Hepatocyte (in vitro differentiated cells): Measurements from ENCODE around the gene ZPLD1. TPM values are rescaled to one million over a fixed set of nuclear protein-coding genes. Genes with fewer than 3 reads are reported as not detected.

Experiments
- DNase-seq: peaks from one replicate; pipeline ENCODE4 v3.0.0-alpha.2; 2016; ENCODE audit warnings: low spot score
- H2AFZ ChIP-seq: fragments of 200-600 bp; sonication (generic); 2 replicates; pipeline ENCODE4 v1.6.0; 2016; ENCODE audit warnings: antibody characterized with exemption, mild to moderate bottlenecking
- H3K27ac ChIP-seq: fragments of 200-600 bp; sonication (generic); 2 replicates; pipeline ENCODE4 v1.5.1; 2016; ENCODE audit warnings: mild to moderate bottlenecking
- H3K27me3 ChIP-seq: fragments of 200-600 bp; sonication (generic); 2 replicates; pipeline ENCODE4 v1.6.1; 2016
- H3K36me3 ChIP-seq: fragments of 200-600 bp; sonication (generic); replicated peaks from 2 replicates; pipeline ENCODE4 v1.5.1; 2016; ENCODE audit warnings: low read depth; ENCODE audit not compliant: insufficient read depth
- H3K4me1 ChIP-seq: fragments of 200-600 bp; sonication (generic); 2 replicates; pipeline ENCODE4 v1.5.1; 2016; ENCODE audit warnings: mild to moderate bottlenecking, moderate library complexity; ENCODE audit not compliant: insufficient read depth
- H3K4me2 ChIP-seq: fragments of 200-600 bp; sonication (generic); 2 replicates; pipeline ENCODE4 v1.6.0; 2016
- H3K4me3 ChIP-seq: fragments of 200-600 bp; sonication (generic); 2 replicates; pipeline ENCODE4 v1.5.1; 2016; ENCODE audit warnings: mild to moderate bottlenecking
- H3K79me2 ChIP-seq: fragments of 200-600 bp; sonication (generic); 2 replicates; pipeline ENCODE4 v1.6.0; 2017; ENCODE audit warnings: mild to moderate bottlenecking
- H3K9me2 ChIP-seq: fragments of 200-600 bp; sonication (generic); replicated peaks from 2 replicates; pipeline ENCODE4 v1.6.0; 2017; ENCODE audit warnings: mild to moderate bottlenecking; ENCODE audit not compliant: insufficient read depth
- H3K9me3 ChIP-seq: fragments of 200-600 bp; sonication (generic); 2 replicates; pipeline ENCODE4 v1.5.1; 2016; ENCODE audit warnings: low read depth, mild to moderate bottlenecking
- H4K20me1 ChIP-seq: fragments of 200-600 bp; sonication (generic); 2 replicates; pipeline ENCODE4 v1.6.0; 2016; ENCODE audit warnings: mild to moderate bottlenecking; ENCODE audit not compliant: insufficient read depth, poor library complexity, severe bottlenecking
- EZH2 ChIP-seq: fragments of 200-600 bp; sonication (generic); IDR thresholded peaks from 2 replicates; pipeline ENCODE4 v1.6.1; 2016; ENCODE audit warnings: antibody characterized with exemption, mild to moderate bottlenecking, borderline replicate concordance
- EZH2phosphoT487 ChIP-seq: fragments of 200-600 bp; sonication (generic); IDR thresholded peaks from one replicate; pipeline ENCODE4 v1.6.1; 2018; ENCODE audit warnings: antibody characterized with exemption, mild to moderate bottlenecking, low read depth, moderate library complexity; ENCODE audit not compliant: unreplicated experiment, severe bottlenecking
- WGBS: methylation state at CpG from one replicate; pipeline ENCODE4 v1.1.6; 2016; ENCODE audit warnings: low lambda C conversion rate; ENCODE audit errors: missing lambda C conversion rate; 5-methylcytosine and 5-hydroxymethylcytosine counted together
- polyA plus RNA-seq: library from polyadenylated mRNA; unstranded; fragments of >200 nt; fragmentation: Nextera tagmentation; extraction: Ambion mirVana; gene quantifications from 2 replicates; pipeline ENCODE4 v1.2.1, GENCODE V29; 2016
- total RNA-seq: library from RNA; depleted of rRNA; stranded (reverse); fragments of >200 nt; gene quantifications from 2 replicates; pipeline ENCODE4 v1.2.3, GENCODE V29; 2014
- TF ChIP-seq, protein P1 (sequence below): fragments of 200-600 bp; sonication (generic); IDR thresholded peaks from 2 replicates; pipeline ENCODE4 v1.5.1; 2016; ENCODE audit warnings: antibody characterized with exemption, mild to moderate bottlenecking; ENCODE audit not compliant: poor library complexity

The ZPLD1 gene
- total and polyA plus RNA-seq, 2 experiments from 2014 or later: 0.30 to 0.40 TPM

DNA sequence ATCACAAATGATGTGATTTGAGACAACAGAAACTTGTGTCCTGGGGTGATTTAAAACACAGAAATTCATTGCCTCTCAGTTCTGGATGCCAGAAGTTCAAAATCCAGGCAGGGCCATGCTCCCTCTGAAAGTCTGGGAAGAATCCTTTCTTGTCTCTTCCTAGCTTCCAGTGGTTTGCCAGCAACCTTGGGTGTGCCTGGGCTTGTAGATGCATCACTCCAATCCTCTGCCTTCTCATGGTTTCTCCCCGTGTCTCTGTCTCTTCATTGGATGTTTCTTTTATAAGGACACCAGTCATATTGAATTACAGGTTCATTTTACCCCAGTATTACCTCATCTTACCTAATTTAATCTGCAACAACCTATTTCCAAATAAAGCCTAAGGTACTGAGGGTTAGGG is 16.7 kb downstream of the ZPLD1 start:
- Histone ChIP-seq H3K27ac (no peak overlapping the region), H3K79me2 (no peaks in the 10 kb centered on the region), H3K4me1 (no peaks in the 10 kb centered on the region), H3K4me3 (no peak overlapping the region), H3K4me2 (no peak overlapping the region), H3K9me2 (no peaks in the 10 kb centered on the region), H4K20me1 (no peaks in the 10 kb centered on the region), H3K27me3 (no peaks in the 10 kb centered on the region), H3K9me3 (no peaks in the 10 kb centered on the region), H3K36me3 (no peaks in the 10 kb centered on the region), H2AFZ (no peak overlapping the region)
- TF ChIP-seq EZH2phosphoT487 (no peak), EZH2 (no peak)
- TF ChIP-seq, protein P1, sequence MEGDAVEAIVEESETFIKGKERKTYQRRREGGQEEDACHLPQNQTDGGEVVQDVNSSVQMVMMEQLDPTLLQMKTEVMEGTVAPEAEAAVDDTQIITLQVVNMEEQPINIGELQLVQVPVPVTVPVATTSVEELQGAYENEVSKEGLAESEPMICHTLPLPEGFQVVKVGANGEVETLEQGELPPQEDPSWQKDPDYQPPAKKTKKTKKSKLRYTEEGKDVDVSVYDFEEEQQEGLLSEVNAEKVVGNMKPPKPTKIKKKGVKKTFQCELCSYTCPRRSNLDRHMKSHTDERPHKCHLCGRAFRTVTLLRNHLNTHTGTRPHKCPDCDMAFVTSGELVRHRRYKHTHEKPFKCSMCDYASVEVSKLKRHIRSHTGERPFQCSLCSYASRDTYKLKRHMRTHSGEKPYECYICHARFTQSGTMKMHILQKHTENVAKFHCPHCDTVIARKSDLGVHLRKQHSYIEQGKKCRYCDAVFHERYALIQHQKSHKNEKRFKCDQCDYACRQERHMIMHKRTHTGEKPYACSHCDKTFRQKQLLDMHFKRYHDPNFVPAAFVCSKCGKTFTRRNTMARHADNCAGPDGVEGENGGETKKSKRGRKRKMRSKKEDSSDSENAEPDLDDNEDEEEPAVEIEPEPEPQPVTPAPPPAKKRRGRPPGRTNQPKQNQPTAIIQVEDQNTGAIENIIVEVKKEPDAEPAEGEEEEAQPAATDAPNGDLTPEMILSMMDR: no peak
- WGBS: 79% methylated on average over 1 of the region's 1 CpG
- DNase-seq: no peak

DNA sequence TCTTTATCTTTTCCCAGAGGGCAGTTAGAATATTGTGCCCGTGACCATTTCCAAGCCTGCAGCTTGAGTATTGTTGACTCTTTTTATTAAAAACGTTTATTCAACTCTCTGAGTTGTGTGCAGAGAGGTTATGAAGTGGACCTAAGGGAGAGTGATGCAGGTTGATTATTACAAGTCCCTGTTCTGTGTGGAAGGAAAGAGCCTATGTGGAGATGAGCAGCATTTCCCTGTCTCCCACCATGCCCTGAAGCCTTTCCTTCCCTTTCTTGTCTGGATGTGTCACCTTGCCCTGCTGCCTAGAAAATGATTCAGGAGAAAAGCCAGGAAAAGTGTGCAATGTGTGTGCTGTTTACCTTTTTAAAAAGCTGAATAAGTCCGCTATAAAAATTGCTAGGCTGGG is 19.4 kb downstream of the ZPLD1 start:
- H3K79me2 ChIP-seq: no peaks in the 10 kb centered on the region
- H3K9me3 ChIP-seq: no peaks in the 10 kb centered on the region
- H3K27me3 ChIP-seq: no peaks in the 10 kb centered on the region
- no peaks in the 10 kb centered on the region for H4K20me1 ChIP-seq
- no peak overlapping the region for H3K4me3 ChIP-seq
- H3K4me2 ChIP-seq: no peak overlapping the region
- no peaks in the 10 kb centered on the region for H3K4me1 ChIP-seq
- H2AFZ ChIP-seq: no peak overlapping the region
- no peak for TF ChIP-seq EZH2
- TF ChIP-seq, protein P1: no peak
- TF ChIP-seq EZH2phosphoT487: no peak
- no peaks in the 10 kb centered on the region for H3K36me3 ChIP-seq
- DNase-seq: no peak
- no peaks in the 10 kb centered on the region for H3K9me2 ChIP-seq
- H3K27ac ChIP-seq: no peak overlapping the region
- 62% methylated on average over 3 of the region's 3 CpGs for WGBS

DNA sequence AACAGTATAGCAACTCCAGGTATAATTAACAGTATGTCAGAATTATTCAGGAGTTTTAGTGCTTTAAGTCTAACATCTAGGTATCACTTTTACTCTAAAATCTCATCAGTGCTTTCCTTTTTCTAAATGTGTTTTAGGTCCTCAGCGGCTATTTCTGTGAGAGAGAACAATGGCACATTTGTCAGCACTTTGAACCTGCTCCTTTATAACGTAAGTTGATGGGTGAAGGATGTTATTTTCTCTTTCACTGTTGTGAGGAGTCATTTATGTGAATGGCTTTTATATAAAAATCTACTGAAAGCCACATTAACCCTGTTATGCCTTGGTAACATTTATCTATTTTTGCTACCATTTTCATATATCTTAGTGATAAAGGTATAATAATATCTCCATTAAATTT is 22.8 kb downstream of the ZPLD1 start:
- H3K27ac ChIP-seq: no peak overlapping the region
- WGBS: 69% methylated on average over 2 of the region's 2 CpGs
- no peak overlapping the region for H3K4me2 ChIP-seq

More for the DNA sequence above, 22.8 kb downstream of the ZPLD1 start:
- Histone ChIP-seq H3K9me3 (no peaks in the 10 kb centered on the region), H2AFZ (no peak overlapping the region), H3K27me3 (no peaks in the 10 kb centered on the region), H4K20me1 (no peaks in the 10 kb centered on the region), H3K4me3 (no peak overlapping the region), H3K79me2 (no peaks in the 10 kb centered on the region), H3K36me3 (no peaks in the 10 kb centered on the region), H3K9me2 (no peaks in the 10 kb centered on the region), H3K4me1 (no peaks in the 10 kb centered on the region)
- DNase-seq: no peak
- TF ChIP-seq EZH2: no peak
- no peak for TF ChIP-seq EZH2phosphoT487
- TF ChIP-seq, protein P1: no peak
